K562 (cell line): Measurements from ENCODE around the gene IL17D. TPM values are rescaled to one million over a fixed set of nuclear protein-coding genes. Genes with fewer than 3 reads are reported as not detected.

Experiments
- ARID2 ChIP-seq: fragments of 450-650 bp; IDR thresholded peaks from 2 replicates; pipeline ENCODE4 v1.6.1; 2017; ENCODE audit warnings: antibody characterized with exemption, mild to moderate bottlenecking
- ATF4 ChIP-seq: fragments of 450-650 bp; formaldehyde crosslinking; IDR thresholded peaks from 2 replicates; pipeline ENCODE4 v1.4.0; 2022; ENCODE audit warnings: mild to moderate bottlenecking, moderate library complexity
- ATF6 ChIP-seq: sonication (generic); formaldehyde crosslinking; IDR thresholded peaks from 2 replicates; pipeline ENCODE4 v1.4.0; 2020; ENCODE audit warnings: mild to moderate bottlenecking, missing genetic modification reagents
- BRD4 ChIP-seq: fragments of 200-600 bp; sonication (generic); IDR thresholded peaks from 2 replicates; pipeline ENCODE4 v1.6.1; 2017; ENCODE audit warnings: inconsistent platforms
- GATAD2B ChIP-seq: fragments of 450-650 bp; IDR thresholded peaks from 2 replicates; pipeline ENCODE4 v1.6.1; 2017; ENCODE audit warnings: mild to moderate bottlenecking, borderline replicate concordance
- KLF1 ChIP-seq: fragments of 450-650 bp; IDR thresholded peaks from 2 replicates; pipeline ENCODE4 v1.6.1; 2016; ENCODE audit warnings: missing genetic modification characterization, missing compliant biosample characterization
- MBD1 ChIP-seq: fragments of 250-450 bp; sonication (Bioruptor Pico); IDR thresholded peaks from 2 replicates; pipeline ENCODE4 v1.8.0; 2022; ENCODE audit warnings: inconsistent platforms
- MCM2 ChIP-seq: fragments of 450-650 bp; IDR thresholded peaks from 2 replicates; pipeline ENCODE4 v1.6.1; 2017; ENCODE audit warnings: low read depth, mild to moderate bottlenecking
- MCM5 ChIP-seq: fragments of 450-650 bp; IDR thresholded peaks from 2 replicates; pipeline ENCODE4 v1.6.1; 2016; ENCODE audit warnings: low read depth
- MEF2D ChIP-seq: conservative IDR thresholded peaks from 2 replicates; pipeline ENCODE4 v1.6.1; 2016; ENCODE audit warnings: low read depth, missing genetic modification characterization, missing compliant biosample characterization
- MTF1 ChIP-seq: fragments of 250-450 bp; sonication (Bioruptor Pico); IDR thresholded peaks from 2 replicates; pipeline ENCODE4 v1.9.0; 2021; ENCODE audit warnings: moderate library complexity, mild to moderate bottlenecking, inconsistent platforms, borderline replicate concordance
- MYBL2 ChIP-seq, 2 experiments: fragments of 450-650 bp in 1 of 2; sonication (generic) in 1 of 2; formaldehyde crosslinking in 1 of 2; IDR thresholded peaks; 2 replicates each; pipeline versions ENCODE4 v1.6.1 to v1.8.1; 2017 to 2022; ENCODE audit warnings: borderline replicate concordance in 1 of 2, inconsistent platforms in 1 of 2, low read depth in 1 of 2, mild to moderate bottlenecking in 1 of 2, missing genetic modification reagents in 1 of 2, moderate library complexity in 1 of 2
- MYC ChIP-seq, 2 experiments: fragments of 250-450 bp in 1 of 2; sonication (Bioruptor Pico) in 1 of 2; IDR thresholded peaks; 2 replicates each; pipeline versions ENCODE4 v1.5.1 to v1.6.1; 2012 to 2021; ENCODE audit warnings: low read depth in 2 of 2, borderline replicate concordance in 1 of 2, improper control_type of control experiment in 1 of 2, low read length in 1 of 2, mild to moderate bottlenecking in 1 of 2, moderate library complexity in 1 of 2
- NFYB ChIP-seq: IDR thresholded peaks from 2 replicates; pipeline ENCODE4 v1.6.1; 2011; ENCODE audit warnings: mild to moderate bottlenecking, moderate library complexity; ENCODE audit not compliant: insufficient read length; ENCODE audit errors: extremely low read depth
- SPI1 ChIP-seq: IDR thresholded peaks from 2 replicates; pipeline ENCODE4 v1.6.1; 2011; ENCODE audit warnings: low read depth, low read length, control low read depth, borderline replicate concordance
- TAF1 ChIP-seq: IDR thresholded peaks from 2 replicates; pipeline ENCODE4 v1.6.1; 2011; ENCODE audit warnings: mild to moderate bottlenecking, low read length, moderate library complexity; ENCODE audit not compliant: insufficient read depth, control insufficient read depth, severe bottlenecking; ENCODE audit errors: extremely low read depth
- TFAM ChIP-seq: fragments of 250-450 bp; sonication (Bioruptor Pico); conservative IDR thresholded peaks from 2 replicates; pipeline ENCODE4 v1.5.0; 2021; ENCODE audit warnings: mild to moderate bottlenecking, moderate library complexity
- XRCC4 ChIP-seq: IDR thresholded peaks from one replicate; pipeline ENCODE4 v1.6.1; 2011; ENCODE audit not compliant: insufficient read depth, insufficient read length; ENCODE audit errors: extremely low read depth
- ZBTB9 ChIP-seq: fragments of 450-650 bp; formaldehyde crosslinking; IDR thresholded peaks from 2 replicates; pipeline ENCODE4 v1.4.0; 2020; ENCODE audit warnings: mild to moderate bottlenecking, moderate library complexity
- ZNF3 ChIP-seq: fragments of 250-450 bp; sonication (Bioruptor Pico); IDR thresholded peaks from 2 replicates; pipeline ENCODE4 v1.5.0; 2021; ENCODE audit warnings: mild to moderate bottlenecking, moderate library complexity
- ZNF707 ChIP-seq: fragments of 250-450 bp; sonication (Bioruptor Pico); conservative IDR thresholded peaks from 2 replicates; pipeline ENCODE4 v1.8.0; 2022; ENCODE audit warnings: inconsistent platforms, mild to moderate bottlenecking, moderate library complexity
- ZNF717 ChIP-seq: fragments of 250-450 bp; sonication (Bioruptor Pico); IDR thresholded peaks from 2 replicates; pipeline ENCODE4 v1.5.0; 2021
- polyA plus RNA-seq, 8 experiments: library from polyadenylated mRNA; depleted of rRNA in 4 of 8; stranded (reverse) in 5 of 8; unstranded in 3 of 8; fragments of >200 nt; fragmentation: Nextera tagmentation in 2 of 8; fragmentation: Illumina TruSeq in 1 of 8; extraction: Ambion mirVana in 2 of 8; extraction: Trizol in 1 of 8; gene quantifications; 2 replicates each; pipeline versions ENCODE4 v1.2.1 to v1.2.3, GENCODE V29; 2011 to 2014; ENCODE audit warnings: inconsistent platforms in 1 of 8, missing spikeins in 1 of 8
- total RNA-seq, 7 experiments: library from RNA; depleted of rRNA in 6 of 7; stranded (reverse); fragments of >200 nt in 6 of 7; fragmentation: Illumina TruSeq in 2 of 7; extraction: Trizol in 2 of 7; gene quantifications; 2 replicates each; pipeline versions ENCODE4 v1.2.1 to v1.2.3, GENCODE V29; 2011 to 2021; ENCODE audit warnings: low replicate concordance in 1 of 7

Gene IL17D
- total and polyA plus RNA-seq, 9 of the 15 experiments (the other 6 are each of a cell fraction or from before 2014, with no cell fraction given): 0.04 to 0.55 (median 0.13) TPM; not detected in 4

GRCh38 chr13:20703780-20704458, 420 bp downstream of the IL17D start (continued):
- no peak for TF ChIP-seq ZNF3 (CRISPR knock-in tag)
- TF ChIP-seq MYBL2 (IDR thresholded peaks at IDR 0.05; ENCODE audit: low read depth): no peak
- no peak for TF ChIP-seq MYBL2 (CRISPR knock-in tag; IDR thresholded peaks at IDR 0.05; ENCODE audit: borderline replicate concordance)
- TF ChIP-seq NFYB: no peak
- no peak for TF ChIP-seq ZNF717 (CRISPR knock-in tag)
- TF ChIP-seq MEF2D (tag): no peak
- TF ChIP-seq SPI1: no peak
- no peak for TF ChIP-seq ARID2
- TF ChIP-seq TFAM (CRISPR knock-in tag): no peak
- 0 out of 2 replicates have a peak, but pooled peaks have one; percentile 29 for TF ChIP-seq GATAD2B
- peak; percentile 38 for TF ChIP-seq TAF1
- TF ChIP-seq ZBTB9 (CRISPR knock-in tag): no peak
- TF ChIP-seq MYC (IDR thresholded peaks at IDR 0.05; ENCODE audit: low read depth, low read length): peak; percentile 79
- TF ChIP-seq MYC (CRISPR knock-in tag; IDR thresholded peaks at IDR 0.05; ENCODE audit: borderline replicate concordance, low read depth): no peak
- TF ChIP-seq ATF4: no peak
- TF ChIP-seq MCM2: no peak
- no peak for TF ChIP-seq MTF1 (CRISPR knock-in tag)
- TF ChIP-seq XRCC4: no peak
- TF ChIP-seq MCM5: no peak
- no peak for TF ChIP-seq BRD4
- TF ChIP-seq ATF6 (CRISPR knock-in tag): no peak
- TF ChIP-seq KLF1 (tag): no peak
- no peak for TF ChIP-seq MBD1 (CRISPR knock-in tag)
- no peak for TF ChIP-seq ZNF707 (CRISPR knock-in tag)
